Neural cell (in vitro differentiated cells): Measurements from ENCODE around the gene DEFB128.
A peak's percentile ranks its signal among the peaks of the same experiment; 100 is the strongest.

ENCODE experiments used
- EZH2 ChIP-seq: fragments of 200-600, 300-800 bp; shearing (Covaris generic), sonication (generic); IDR thresholded peaks from 2 replicates; pipeline ENCODE4 v1.6.1; 2014; ENCODE audit warnings: antibody characterized with exemption, low read length, borderline replicate concordance, mild to moderate bottlenecking; ENCODE audit not compliant: insufficient read depth, poor library complexity, severe bottlenecking
- SMC3 ChIP-seq: fragments of 450-650 bp; conservative IDR thresholded peaks from 2 replicates; pipeline ENCODE4 v1.6.1; 2014; ENCODE audit warnings: antibody characterized with exemption, mild to moderate bottlenecking, moderate library complexity; ENCODE audit not compliant: poor library complexity
- TF ChIP-seq, protein P1 (sequence below): fragments of 450-650 bp; IDR thresholded peaks from 2 replicates; pipeline ENCODE4 v1.5.1; 2014; ENCODE audit warnings: antibody characterized with exemption, mild to moderate bottlenecking, moderate library complexity; ENCODE audit not compliant: poor library complexity, severe bottlenecking
- TF ChIP-seq, protein P2 (sequence below): IDR thresholded peaks from 2 replicates; pipeline ENCODE4 v1.6.1; 2012; ENCODE audit warnings: borderline replicate concordance

DNA sequence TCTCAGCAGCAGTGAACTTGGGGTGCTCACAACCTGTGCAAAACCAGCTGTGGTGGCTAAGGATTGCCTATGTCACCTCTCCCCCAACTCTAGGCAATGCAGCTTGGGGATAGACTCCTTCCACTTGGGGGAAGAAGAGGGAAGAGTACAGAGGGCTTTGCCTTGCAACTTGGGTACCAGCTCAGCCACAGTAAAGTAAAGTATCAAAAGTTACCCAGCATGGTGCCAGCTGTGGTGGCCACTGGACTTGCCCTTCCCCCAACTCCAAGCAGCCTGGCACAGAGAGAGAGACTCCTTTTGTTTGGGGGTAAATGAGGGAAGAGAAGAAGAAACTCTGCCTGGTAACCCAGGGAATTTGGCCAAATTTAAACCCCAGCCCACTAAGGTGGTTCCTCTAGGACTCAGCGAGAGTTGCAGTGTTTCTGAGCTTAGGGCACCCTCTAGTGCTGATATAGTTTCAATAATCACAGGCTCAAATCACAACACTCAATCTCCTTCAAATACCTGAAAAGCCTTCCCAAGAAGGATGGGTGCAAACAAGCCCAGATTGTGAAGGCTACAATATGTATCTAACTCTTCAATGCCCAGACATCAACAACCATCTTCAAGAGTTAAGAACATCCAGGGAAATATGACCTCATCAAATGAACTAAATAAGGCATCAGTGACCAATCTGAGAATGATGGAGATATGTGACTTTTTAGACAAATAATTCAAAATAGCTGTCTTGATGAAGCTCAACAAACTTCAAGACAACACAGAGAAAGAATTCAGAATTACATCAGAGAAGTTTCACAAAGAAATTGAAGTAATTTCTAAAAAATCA lies 30.0 kb upstream of the DEFB128 start:
- TF ChIP-seq, protein P1, sequence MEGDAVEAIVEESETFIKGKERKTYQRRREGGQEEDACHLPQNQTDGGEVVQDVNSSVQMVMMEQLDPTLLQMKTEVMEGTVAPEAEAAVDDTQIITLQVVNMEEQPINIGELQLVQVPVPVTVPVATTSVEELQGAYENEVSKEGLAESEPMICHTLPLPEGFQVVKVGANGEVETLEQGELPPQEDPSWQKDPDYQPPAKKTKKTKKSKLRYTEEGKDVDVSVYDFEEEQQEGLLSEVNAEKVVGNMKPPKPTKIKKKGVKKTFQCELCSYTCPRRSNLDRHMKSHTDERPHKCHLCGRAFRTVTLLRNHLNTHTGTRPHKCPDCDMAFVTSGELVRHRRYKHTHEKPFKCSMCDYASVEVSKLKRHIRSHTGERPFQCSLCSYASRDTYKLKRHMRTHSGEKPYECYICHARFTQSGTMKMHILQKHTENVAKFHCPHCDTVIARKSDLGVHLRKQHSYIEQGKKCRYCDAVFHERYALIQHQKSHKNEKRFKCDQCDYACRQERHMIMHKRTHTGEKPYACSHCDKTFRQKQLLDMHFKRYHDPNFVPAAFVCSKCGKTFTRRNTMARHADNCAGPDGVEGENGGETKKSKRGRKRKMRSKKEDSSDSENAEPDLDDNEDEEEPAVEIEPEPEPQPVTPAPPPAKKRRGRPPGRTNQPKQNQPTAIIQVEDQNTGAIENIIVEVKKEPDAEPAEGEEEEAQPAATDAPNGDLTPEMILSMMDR, result peak; percentile 68
- no peak for TF ChIP-seq EZH2
- peak; percentile 76 for TF ChIP-seq SMC3
- TF ChIP-seq, protein P2, sequence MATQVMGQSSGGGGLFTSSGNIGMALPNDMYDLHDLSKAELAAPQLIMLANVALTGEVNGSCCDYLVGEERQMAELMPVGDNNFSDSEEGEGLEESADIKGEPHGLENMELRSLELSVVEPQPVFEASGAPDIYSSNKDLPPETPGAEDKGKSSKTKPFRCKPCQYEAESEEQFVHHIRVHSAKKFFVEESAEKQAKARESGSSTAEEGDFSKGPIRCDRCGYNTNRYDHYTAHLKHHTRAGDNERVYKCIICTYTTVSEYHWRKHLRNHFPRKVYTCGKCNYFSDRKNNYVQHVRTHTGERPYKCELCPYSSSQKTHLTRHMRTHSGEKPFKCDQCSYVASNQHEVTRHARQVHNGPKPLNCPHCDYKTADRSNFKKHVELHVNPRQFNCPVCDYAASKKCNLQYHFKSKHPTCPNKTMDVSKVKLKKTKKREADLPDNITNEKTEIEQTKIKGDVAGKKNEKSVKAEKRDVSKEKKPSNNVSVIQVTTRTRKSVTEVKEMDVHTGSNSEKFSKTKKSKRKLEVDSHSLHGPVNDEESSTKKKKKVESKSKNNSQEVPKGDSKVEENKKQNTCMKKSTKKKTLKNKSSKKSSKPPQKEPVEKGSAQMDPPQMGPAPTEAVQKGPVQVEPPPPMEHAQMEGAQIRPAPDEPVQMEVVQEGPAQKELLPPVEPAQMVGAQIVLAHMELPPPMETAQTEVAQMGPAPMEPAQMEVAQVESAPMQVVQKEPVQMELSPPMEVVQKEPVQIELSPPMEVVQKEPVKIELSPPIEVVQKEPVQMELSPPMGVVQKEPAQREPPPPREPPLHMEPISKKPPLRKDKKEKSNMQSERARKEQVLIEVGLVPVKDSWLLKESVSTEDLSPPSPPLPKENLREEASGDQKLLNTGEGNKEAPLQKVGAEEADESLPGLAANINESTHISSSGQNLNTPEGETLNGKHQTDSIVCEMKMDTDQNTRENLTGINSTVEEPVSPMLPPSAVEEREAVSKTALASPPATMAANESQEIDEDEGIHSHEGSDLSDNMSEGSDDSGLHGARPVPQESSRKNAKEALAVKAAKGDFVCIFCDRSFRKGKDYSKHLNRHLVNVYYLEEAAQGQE, result no peak
